NCI-H2081 (cell line): ENCODE results near the gene ZNF800.
A peak's percentile ranks its signal among the peaks of the same experiment; 100 is the strongest.

Experiments used
- DNase-seq, 2 experiments: peaks; one replicate each; lab custom pipeline; 2025; lab: John Stamatoyannopoulos, UW

Gene ZNF800

GRCh38 chr7:127348247-127348631 is 44.3 kb downstream of the ZNF800 start:
- DNase-seq: no peak

- peak; percentile 69 to 81 for DNase-seq
Observed at GRCh38 chr7:127347567-127348246, 44.8 kb downstream of the ZNF800 start.

- no peak for DNase-seq
Observed at GRCh38 chr7:127346575-127347256, 45.8 kb downstream of the ZNF800 start.

DNA sequence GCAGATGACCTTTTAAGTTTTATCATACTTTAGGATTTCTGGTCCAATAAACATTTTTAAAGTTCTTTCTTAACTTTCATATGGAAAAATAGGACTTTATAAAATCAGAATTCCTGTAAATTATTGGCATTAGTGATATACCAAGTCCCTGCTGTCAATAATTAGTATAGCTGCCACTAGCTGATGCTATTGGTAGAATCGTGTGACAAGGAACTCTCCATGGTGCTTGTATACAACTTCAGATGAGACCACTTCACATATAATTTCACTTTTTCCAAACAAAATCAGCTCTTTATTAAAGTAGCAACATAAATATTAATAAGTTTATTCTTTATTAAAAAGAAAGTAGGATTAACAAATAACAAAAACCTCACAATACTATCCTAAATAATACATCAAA is 49.9 kb downstream of the ZNF800 start:
- no peak for DNase-seq

DNA sequence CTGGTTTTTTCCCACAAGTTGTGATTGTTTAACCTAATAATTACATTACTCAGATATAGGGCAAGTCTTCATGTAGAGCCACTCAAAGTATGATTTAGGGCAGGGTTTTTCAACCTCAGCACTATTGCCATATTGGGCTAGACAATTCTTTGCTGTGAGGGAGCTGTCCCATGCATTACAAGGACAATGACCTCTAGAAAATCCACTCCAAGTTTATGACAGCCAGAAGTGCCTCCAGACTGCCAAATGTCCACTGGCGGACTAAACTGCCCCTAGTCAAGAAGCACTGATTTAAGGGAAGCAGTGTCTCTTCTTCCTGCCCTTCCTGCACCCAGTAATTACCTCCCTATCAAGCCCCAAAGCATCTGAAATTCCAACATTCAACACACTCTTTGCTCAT is 54.4 kb downstream of the ZNF800 start:
- no peak for DNase-seq

DNA sequence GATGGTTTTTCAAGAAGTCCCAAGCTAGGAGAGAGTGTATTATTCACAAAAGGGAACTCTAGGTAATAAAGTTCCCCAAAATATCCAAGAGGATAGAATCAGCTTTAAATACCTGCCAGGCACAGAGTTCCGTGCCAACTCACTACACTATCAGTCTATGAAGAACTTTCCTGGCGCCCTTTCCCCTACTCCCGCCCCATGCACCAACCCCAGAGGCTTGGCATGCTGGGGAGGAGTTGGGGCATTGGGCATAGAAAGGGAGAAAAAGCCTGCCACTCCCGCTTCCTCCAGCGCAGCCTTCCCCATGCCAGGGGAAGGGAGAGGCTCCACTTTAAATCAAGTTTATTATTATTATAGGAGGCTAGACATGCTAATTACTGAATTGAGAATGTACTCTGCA is 54.9 kb downstream of the ZNF800 start:
- no peak for DNase-seq

- no peak for DNase-seq
Observed at GRCh38 chr7:127336458-127336857, 56.0 kb downstream of the ZNF800 start.

DNA sequence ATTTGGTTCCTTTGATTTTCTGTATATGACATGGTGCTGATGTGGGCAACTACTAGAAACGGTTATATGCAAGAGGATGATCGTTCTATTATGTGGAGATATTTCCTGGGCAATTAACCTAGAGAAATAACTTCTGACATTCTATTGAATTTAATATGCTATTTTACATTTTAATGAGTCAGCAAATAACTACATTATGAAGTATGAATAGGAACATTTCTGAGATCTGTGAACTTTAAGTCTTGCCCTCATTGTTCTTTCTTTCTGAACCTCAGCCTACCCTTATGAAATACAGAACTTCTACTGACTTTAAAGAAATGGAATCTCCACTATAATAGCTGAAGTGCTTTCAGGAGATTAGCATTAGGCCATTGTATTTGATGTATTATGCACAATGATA is 59.6 kb downstream of the ZNF800 start:
- DNase-seq: no peak

- no peak for DNase-seq
Observed at GRCh38 chr7:127330070-127330469, 62.4 kb downstream of the ZNF800 start.

DNA sequence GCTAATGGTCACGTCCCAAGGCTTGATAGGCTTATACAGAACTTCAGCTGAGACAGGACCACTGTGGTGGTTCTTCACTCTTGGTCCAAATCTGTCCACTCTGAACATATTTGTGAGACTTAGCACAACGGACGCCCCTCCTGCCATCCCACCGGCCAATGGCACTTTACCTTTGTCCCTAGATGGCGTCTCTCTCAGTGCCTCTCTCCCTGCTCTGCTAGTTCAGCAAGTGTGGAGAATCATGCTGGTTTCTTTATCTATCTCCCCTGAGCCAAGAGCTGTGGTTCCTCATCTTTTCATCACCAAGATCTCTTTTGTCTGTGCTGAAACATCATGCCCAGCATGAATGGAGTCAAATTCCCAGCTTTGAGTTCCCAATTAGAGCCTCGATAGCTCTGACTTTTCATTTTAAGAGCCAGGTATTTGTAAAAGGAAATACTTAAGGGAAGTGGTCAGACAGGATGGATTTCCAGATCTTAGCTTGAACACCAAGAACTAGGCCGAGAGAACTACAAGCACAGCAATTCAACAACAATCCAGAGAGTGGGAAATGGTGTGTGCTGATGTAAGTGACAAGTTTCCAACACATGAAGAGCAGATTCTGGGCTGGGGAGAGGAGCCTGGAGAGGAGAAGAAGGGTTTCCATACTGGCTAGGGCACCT is 69.5 kb downstream of the ZNF800 start:
- no peak for DNase-seq

GRCh38 chr7:127322351-127322750 is 70.2 kb downstream of the ZNF800 start:
- DNase-seq: no peak

GRCh38 chr7:127320974-127321373 is 71.5 kb downstream of the ZNF800 start:
- DNase-seq: no peak
